Posterior vena cava (tissue), 2 donors: Measurements from ENCODE around the gene APOC4. TPM values are rescaled to one million over a fixed set of nuclear protein-coding genes. Genes with fewer than 3 reads are reported as not detected.
A peak's percentile ranks its signal among the peaks of the same experiment; 100 is the strongest.
"Not testable (repeated sequence)": the region's sequence is repeated elsewhere in the genome, so short reads cannot be mapped to it uniquely, and the experiment has no call there.

Experiments
- DNase-seq: peaks from one replicate; pipeline ENCODE4 v3.0.0-alpha.2; 2020; ENCODE audit warnings: low spot score
- intact Hi-C, 2 donors: fragments of 100-400 bp; cut with DNase I; formaldehyde crosslinking; loops; one replicate each; pipeline versions ENCODE4 v1.14.1 to v1.14.2; 2022 to 2023
- total RNA-seq, 2 donors: library from RNA; stranded (reverse); fragmentation: NEBNext Ultra II Directional; extraction: Animal tissue kit (Norgen Biotek cat#: 25700); gene quantifications; one replicate each; pipeline ENCODE4 v1.2.1, GENCODE V29; 2021
- donor health status: DM: yes; HTN: yes; CAD: no.
- donor health status: DM: yes; HTN: yes; CAD: no.

Gene APOC4
- total RNA-seq, 2 donors from 2014 or later: not detected

- intact Hi-C loops: no loop called here
- DNase-seq: no peak
Measured at GRCh38 chr19:44954278-44954648, 12.2 kb downstream of the APOC4 start.

- peak; percentile 99 for DNase-seq
- intact Hi-C loops: no loop called here
Measured at GRCh38 chr19:44954649-44955504, 12.8 kb downstream of the APOC4 start, which contains the start of gene CLPTM1. Gene CLPTM1, plus strand, starts transcription at chr19:44955380. Its CDS starts 16 bp downstream, at chr19:44955396.

- no peak for DNase-seq
- intact Hi-C loops: loop anchor here in 1 of 2 donors (1.0 kb wide), 1 partner anchor 26 kb away; no protein-coding TSS in a partner anchor
Measured at GRCh38 chr19:44955505-44956439, 13.7 kb downstream of the APOC4 start.

GRCh38 chr19:44957526-44957925, 15.5 kb downstream of the APOC4 start:
- DNase-seq: no peak

GRCh38 chr19:44958090-44958489, 16.1 kb downstream of the APOC4 start:
- intact Hi-C loops: no loop called here
- DNase-seq: no peak

More at GRCh38 chr19:44957526-44957925, 15.5 kb downstream of the APOC4 start:
- intact Hi-C loops: no loop called here

- DNase-seq: no peak
- intact Hi-C loops: no loop called here
Measured at GRCh38 chr19:44959691-44960090, 17.7 kb downstream of the APOC4 start.

GRCh38 chr19:44960906-44961728, 19.1 kb downstream of the APOC4 start:
- DNase-seq: no peak
- intact Hi-C loops: no loop called here

- intact Hi-C loops: no loop called here
- DNase-seq: no peak
Measured at GRCh38 chr19:44961821-44962220, 19.8 kb downstream of the APOC4 start.

GRCh38 chr19:44968118-44968517, 26.1 kb downstream of the APOC4 start:
- DNase-seq: no peak
- intact Hi-C loops: loop anchor here in 1 of 2 donors (5.0 kb wide), 1 partner anchor 899 kb away; no protein-coding TSS in a partner anchor

- intact Hi-C loops: loop anchor here in 1 of 2 donors (5.0 kb wide), 1 partner anchor 899 kb away; no protein-coding TSS in a partner anchor
- DNase-seq: no peak
Measured at GRCh38 chr19:44968670-44969069, 26.6 kb downstream of the APOC4 start.

GRCh38 chr19:44969437-44969836, 27.4 kb downstream of the APOC4 start:
- intact Hi-C loops: loop anchor here in 1 of 2 donors (5.0 kb wide), 1 partner anchor 898 kb away; no protein-coding TSS in a partner anchor
- no peak for DNase-seq

- DNase-seq, intact Hi-C loops: not testable (repeated sequence)
Measured at GRCh38 chr19:44971451-44971850, 29.4 kb downstream of the APOC4 start.

- DNase-seq: no peak
- intact Hi-C loops: no loop called here
Measured at GRCh38 chr19:44972802-44973201, 30.8 kb downstream of the APOC4 start.

- no peak for DNase-seq
- intact Hi-C loops: no loop called here
Measured at GRCh38 chr19:44973982-44974735, 32.1 kb downstream of the APOC4 start.

- DNase-seq: no peak
- intact Hi-C loops: no loop called here
Measured at GRCh38 chr19:44974857-44975256, 32.8 kb downstream of the APOC4 start.

GRCh38 chr19:44975444-44975843, 33.4 kb downstream of the APOC4 start:
- DNase-seq: no peak
- intact Hi-C loops: no loop called here

GRCh38 chr19:44984005-44984404, 42.0 kb downstream of the APOC4 start:
- intact Hi-C loops: no loop called here
- DNase-seq: no peak

GRCh38 chr19:44985445-44985844, 43.4 kb downstream of the APOC4 start:
- intact Hi-C loops: no loop called here
- no peak for DNase-seq
